Hematopoietic multipotent progenitor cell treated with erythropoietin and hydrocortisone succinate and interleukin-3 and kit ligand, for 8 days (in vitro differentiated cells): ENCODE measurements around the gene CHD3.

Experiments used
- DNase-seq: peaks from one replicate; pipeline ENCODE4 v3.0.0-alpha.2; 2015

The CHD3 gene

DNA sequence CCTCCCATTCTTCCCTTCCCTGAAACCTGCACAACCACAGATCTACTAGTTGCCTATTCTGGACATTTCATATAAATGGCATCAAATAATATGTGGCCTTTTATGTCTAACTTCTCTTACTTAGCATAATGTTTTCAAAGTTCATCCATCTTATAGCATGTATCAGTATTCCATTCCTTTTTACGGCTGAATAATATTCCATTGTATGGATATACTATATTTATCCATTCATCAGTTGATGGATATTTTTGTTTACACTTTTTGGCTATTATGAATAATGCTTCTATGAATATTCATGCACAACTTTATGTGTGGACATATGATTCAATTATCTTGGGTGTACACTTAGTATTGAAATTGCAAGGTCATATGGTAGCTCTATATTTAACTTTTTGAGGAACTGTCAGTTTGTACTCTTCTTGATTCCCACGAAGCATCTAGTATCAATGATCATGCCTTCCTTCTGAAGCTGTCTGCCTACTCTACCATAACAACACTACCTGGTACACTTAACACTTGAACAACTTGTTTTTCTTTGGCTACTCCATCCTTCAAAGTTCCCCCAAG lies 12.7 kb upstream of the CHD3 start:
- no peak for DNase-seq

DNA sequence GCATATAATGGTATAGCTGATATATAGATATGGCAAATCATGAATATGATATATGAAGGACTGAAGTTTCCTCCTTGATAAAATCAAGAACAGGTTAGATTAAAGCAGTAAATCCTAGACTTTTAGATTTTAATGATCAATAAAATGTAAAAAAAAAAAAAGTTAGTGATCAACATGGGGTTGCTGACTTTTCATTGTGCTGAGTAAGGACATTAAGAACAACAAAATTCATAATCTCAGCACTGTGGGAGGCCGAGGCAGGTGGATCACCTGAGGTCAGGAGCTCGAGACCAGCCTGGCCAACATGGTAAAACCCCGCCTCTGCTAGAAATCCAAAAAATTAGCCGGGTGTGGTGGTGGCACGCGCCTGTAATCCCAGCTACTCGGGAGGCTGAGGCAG lies 10.4 kb upstream of the CHD3 start:
- no peak for DNase-seq

DNA sequence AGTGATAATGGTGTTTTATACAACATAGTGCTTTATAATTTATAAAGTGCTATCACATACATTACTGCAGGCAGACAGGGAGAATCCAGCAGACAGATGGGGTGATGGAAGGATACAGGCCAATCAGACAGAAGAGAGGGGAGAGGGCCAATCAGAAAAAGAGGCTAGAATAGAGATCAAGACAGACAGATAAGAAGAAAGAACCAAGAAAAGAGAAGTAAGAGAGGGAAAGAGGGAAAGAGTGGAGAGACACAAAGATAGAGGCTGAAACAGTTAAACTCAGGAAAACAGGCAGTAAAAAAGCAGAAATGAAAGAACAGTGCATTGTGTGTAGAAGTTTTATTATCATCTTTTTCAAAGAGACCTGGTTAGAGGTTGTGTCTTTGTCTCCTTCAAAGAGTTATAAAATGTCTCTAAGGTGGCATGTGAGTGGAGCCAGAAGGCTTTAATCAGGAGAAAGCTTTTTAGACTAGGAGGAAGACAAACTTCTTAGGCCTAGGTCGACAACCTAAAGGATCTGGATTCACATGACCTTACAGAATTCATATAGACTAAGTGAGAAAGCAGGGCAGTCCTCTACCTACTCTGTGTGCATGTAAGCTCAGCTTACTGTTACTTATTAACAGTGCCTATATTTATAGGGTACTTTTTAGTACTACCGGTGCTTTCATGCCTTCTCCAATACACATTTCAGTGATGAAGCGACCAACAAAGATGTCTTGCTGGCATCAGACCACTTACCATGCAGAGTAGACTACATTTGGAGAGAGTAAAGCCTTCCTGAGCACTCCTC lies 8.3 kb upstream of the CHD3 start:
- DNase-seq, result peak; percentile 29

DNA sequence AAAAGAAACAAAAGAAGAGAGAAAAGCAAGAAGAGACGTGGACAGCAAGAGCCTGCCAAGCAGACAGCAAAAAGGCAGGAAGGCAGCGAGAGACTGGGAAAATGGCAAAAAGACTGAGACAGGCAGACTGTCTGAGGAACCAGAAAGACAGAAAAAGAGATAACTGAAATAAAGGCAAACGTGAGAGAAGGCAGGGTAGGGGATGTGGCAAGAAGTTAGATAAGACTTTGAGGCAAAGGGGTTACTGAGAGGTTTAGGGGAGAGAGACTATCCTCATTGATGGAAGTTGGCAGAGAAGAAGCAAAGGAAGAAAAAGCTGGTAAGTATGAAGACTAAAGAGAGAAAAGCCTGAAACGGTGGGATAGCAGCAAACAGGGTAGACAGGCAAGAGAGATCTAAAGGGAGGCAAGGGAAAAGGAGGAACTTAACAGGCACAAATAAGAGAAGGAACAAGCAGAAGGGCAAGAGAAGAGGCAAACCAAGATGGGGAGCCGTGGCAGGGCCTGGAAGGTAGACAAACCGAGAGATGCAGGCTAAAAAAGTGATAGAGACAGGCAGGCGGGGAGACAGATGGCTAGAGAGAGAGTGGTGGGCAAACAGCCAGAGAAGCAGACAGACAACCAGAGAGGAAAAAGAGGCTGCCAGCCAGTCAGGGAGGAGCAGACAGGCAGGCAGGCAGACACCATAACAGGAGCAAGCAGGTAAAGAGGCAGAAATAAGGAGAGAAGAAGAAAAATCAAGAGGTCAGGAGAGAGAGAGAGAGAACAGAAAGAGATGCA lies 7.1 kb upstream of the CHD3 start:
- DNase-seq, result peak; percentile 63

DNA sequence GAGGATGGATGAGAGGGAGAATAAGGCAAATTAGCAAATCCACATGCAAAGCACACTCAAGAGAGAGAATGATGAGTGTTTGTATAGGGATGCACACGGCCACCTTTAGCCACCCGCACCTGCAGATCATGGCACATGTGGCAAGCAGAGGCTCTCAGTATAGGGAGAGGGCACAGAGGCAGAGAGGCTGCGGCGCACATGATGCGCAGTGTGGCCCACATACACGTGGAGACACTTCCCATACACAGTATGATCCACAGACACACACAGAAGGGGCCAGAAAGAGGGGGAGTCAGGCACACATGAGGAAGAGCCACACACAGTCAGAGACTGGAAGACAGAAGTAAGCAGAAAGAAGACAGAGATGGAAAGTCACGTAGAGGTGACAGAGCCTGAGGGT lies 6.5 kb upstream of the CHD3 start:
- no peak for DNase-seq

DNA sequence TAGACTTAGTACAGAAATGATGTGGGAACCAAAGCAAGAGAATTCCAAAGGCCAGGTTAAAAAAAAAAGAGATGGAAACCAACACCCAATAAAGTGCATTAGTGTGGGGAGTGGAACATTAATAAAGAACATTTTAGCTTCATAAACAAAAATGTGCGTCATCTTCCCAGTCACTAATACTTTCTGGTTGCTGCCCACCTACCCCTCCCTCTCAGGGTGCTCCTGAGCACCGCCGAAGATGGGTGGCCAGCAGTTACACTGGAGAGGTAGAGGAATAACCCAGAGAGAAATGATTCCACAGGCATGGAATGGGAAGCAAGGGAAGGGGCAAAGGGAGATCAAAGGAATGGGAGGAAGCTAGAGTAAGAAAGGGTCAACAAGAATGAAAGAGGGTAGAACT lies 6.0 kb upstream of the CHD3 start:
- DNase-seq, result no peak

DNA sequence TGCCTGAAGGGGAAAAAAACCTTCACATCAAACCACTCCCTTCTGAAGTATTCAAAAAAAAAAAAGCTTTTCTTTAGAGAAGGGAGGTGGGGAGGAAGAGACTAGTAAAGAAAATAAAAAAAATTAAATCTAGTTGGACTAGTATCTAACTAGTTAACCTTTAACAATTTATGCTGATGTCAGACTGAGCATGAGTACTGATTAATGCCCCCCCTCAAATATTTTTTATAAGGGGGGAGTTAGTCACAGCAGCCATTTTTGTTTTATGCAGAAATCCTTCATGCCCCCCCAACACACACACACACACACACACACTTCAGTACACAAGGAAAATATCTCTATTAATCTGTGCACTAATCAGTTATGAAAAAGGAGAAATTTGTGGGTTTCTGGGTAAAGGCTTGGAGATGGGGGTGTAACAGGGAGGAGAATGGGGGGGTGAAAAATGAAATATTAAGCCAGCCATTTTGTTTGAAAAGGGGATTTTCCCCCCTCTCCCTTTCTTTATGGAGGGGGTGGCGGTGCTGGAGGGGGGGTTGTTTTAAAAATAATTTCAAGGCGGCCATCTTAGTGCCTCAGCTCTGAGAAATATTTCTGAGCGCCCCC lies 4.7 kb upstream of the CHD3 start:
- peak; percentile 48 for DNase-seq

DNA sequence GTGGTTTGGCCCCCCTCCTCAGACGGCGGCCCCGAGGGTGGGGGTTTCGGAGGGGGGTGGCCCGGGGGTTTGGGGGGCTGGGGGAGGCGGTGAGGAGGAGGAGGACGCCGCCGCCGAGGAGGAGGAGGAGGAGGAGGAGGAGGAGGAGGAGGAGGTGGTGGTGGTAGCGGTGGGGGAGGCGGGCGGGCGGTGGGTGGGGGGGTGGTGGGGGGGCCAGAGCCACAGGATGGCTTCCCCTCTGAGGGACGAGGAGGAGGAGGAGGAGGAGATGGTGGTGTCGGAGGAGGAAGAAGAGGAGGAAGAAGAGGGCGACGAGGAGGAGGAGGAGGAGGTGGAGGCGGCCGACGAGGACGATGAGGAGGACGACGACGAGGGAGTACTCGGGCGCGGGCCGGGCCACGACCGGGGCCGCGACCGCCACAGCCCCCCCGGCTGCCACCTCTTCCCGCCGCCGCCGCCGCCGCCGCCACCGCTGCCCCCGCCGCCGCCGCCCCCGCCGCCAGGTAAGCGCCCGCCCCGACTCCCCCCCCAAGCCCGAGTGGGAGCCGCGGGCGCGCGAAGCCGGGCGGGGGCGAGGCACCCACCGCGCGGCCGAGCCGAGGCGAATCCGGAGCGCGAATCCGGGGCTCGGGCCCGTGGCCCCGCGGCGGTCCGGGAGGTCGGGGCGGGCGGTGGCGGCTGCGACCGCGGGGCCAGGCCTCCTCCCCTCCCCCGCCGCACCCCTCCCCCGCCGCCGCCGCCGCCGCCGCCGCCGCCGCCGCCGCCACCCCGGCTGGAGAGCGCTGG lies 3.8 kb upstream of the CHD3 start:
- no peak for DNase-seq

DNA sequence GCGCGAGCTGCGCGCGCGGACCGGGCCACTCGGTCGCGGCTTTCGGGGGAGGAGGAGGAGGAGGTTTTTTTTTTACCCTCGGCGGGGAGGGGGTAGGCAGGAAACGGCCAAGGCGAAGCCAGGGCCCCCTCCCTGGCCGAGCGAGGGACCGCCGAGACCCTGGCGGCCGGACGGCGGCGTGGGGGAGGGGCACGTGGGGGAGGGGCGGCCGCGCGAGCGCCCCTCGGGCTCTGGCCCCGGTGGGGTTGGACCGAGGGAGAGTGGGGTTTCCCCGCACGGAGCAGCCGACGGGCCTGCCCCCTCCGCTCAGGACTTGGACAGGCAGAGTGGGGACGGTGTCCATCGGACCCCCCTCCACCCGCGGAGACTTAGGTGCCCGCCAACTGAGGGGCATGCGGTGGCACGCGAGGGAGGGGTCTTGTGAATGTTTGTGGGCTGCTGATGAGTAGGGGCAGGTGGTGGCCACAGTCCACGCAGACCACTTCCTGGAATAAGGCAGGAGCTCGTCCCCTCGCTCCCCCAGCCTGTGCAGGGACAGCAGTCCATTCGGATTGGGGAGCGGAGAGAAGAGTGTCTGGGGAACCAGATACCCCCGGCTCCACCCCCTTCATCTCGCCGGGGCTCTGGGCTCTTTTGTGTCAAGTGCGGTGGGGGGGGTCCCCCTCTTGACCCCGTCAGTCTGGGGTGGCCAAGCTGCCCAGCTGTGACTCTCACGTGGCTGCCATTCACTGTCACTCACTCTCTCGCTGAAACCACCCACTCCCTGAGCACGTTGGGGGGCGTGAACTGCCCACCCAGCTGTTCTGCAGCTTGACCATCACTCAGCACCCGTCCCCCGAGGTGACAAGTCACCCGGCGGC lies 3.0 kb upstream of the CHD3 start:
- peak; percentile 60 for DNase-seq

DNA sequence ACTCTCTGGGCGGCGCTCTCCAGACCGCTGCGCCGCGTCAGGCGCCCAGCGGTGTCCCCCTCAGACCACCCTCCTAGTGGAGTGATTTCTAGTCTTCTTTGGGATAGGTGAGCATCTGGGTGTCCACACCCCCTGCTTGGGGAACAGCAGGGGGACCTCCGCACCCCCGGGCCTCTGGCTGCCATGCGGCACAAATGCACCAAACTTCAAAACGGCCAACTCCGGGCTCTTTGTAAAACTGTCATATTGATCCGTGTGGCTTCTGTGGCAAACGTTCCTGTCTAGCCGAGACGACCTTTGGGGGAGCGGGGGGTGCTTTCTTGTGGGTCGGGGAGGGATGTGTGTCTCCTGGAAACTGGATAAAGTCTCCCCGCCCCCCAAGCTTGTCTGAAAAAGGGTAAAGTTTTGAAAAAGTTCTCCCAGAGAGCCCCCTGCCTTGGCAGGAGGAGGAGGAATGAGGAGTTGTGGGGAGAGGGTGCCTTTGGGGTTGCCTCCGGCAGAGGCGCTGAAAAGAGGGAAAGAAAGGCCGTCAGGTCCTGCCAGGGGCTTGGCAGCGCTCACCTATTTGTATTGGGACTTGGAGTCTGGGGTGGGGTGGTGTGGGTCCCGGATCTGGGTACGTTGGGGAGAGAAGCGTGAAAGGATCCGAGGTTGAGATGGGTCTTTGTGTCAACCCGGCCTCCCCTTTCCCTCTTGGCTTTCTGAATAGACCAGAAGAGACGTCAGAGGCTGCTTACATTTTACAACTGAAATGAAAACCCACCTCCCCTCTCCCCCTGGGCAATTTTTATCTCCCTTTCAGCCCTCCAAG lies 2.2 kb upstream of the CHD3 start:
- peak; percentile 52 for DNase-seq

DNA sequence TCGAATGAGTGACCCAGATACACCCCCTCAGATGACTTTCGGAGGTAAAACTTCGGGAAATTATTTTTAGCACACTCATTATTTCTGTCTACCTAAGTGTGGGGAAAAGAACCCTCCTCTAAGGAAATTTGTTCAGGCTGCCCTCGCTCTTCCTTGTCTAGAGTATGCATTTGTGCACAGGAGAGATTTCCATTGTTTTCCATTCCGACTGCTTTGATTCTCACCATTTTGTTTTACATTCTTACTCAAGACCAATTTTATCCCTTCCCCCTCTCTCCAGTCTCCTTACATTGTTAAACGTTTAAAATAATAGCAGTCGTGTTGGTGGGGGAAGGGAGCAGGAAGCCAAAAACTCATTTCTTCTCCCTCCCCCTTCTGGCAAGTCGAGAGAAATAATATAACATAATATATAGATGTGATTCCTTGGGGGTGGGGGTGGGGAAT lies 1.5 kb upstream of the CHD3 start:
- DNase-seq, result no peak

DNA sequence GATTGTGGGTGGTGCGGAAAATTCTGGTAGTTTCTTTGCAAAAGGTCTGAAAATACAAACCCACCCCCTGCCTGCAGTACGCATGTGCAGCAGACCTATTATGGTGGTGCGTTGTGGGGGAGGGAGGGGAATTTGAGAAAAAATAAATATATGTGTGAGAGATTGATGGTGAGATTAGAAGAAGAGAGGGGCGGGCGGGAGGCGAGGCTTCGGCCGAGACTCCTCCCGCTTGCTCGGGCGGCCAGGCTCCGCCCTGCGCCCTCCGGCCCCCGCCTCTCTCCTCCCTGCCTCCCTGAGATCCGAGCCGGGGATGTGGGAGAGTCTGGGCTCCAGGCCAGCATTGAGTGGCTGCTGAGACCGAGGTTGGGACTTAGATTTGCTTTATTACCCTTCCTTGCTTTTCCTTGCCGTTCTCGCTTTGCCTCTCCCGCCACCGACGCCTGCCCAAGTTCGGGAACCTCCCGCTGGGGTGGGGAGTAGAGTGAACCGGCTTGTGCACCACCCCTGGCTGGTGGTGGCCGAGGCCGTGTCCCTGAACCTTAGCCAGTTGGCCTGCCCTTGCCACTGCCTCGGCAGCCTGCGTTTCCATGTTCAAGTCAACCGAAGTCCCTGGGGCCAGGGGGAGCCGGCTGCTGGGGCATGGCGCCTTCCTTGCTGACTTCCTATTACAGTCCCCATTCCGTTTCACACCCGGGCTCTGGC lies 956 bp upstream of the CHD3 start:
- DNase-seq, result peak; percentile 95

DNA sequence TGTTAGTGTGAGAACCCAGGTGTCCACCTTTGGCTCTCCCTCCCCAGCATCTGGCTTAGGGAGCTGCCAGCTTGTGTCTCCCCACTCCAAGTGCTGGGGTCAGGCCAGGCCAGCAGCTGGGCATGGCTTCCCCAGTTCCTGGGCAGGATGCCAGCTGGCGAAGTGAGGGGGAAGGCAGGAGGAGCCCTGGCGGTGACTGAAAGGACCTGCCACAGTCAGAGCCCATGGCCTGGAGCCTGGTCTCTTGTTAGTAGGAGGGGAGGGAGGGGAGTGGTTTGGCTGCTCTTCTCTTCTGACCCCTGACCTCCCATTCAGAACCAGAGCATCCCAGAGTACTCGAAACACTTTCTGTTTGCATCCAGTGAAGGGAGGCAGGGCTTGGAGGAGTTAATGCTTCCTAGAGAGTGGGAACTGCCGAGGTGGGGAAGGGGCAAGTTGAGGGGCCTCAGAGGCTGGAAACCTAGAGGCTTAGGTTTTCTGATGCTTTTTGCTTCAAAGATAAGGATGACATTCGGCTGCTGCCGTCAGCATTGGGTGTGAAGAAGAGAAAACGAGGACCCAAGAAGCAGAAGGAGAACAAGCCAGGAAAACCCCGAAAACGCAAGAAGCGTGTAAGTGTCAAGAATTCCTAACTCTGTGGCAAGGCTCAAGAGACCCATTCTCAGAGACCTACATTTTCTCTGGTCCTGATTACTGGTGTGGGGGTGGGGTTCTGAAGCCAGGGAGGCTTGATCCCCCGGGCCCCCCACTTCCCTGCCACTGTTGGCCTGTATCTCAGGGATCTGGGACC lies 772 bp downstream of the CHD3 start:
- DNase-seq, result peak; percentile 97

DNA sequence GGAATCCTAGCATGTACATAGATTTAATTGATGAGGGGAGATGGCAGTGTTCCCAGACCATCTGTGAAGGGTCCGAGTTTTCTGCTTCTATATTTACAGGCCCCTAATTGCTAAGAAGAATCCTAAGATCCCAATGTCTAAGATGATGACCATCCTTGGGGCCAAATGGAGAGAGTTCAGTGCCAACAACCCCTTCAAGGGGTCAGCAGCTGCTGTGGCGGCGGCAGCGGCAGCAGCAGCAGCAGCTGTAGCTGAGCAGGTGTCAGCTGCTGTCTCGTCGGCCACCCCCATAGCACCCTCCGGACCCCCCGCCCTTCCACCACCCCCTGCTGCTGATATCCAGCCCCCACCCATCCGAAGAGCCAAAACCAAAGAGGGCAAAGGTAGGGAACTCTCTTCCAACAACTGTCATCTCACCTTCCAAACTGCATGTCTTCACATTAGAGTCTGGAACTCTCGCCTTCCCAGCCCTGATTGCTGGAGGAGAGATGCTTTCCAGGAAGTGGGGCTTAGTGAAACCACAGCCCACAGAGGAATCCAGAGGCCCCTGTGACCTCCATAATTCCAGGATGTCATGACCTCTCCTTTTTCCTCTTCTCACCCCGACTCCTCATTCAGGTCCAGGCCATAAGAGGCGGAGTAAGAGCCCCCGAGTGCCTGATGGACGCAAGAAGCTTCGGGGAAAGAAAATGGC lies 4.7 kb downstream of the CHD3 start:
- DNase-seq, result no peak

DNA sequence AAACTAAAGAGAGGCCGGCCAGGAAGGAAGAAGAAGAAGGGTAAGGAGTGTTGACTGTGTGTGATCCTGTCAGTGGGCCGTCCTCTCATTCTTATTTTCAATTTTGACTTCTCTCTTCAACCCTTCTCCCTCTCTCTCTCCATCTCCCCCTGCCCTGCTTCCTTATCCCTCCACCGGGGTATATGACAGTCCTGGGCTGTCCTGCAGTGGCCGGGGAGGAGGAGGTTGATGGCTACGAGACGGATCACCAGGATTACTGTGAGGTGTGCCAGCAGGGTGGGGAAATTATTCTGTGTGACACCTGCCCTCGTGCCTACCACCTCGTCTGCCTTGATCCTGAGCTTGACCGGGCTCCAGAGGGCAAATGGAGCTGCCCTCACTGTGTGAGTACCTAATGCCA lies 5.6 kb downstream of the CHD3 start:
- DNase-seq, result no peak

DNA sequence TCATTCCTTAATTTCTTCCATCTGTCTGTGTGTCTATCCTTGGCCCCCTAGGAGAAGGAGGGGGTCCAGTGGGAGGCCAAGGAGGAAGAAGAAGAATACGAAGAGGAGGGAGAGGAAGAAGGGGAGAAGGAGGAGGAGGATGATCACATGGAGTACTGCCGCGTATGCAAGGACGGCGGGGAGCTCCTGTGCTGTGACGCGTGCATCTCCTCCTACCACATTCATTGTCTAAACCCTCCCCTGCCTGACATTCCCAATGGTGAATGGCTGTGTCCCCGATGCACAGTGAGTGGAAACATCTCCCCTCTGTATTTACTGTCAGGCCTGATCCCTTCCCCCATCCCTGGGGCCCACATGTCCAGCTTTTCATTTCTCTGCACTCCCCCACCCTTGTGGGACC lies 6.3 kb downstream of the CHD3 start:
- no peak for DNase-seq

DNA sequence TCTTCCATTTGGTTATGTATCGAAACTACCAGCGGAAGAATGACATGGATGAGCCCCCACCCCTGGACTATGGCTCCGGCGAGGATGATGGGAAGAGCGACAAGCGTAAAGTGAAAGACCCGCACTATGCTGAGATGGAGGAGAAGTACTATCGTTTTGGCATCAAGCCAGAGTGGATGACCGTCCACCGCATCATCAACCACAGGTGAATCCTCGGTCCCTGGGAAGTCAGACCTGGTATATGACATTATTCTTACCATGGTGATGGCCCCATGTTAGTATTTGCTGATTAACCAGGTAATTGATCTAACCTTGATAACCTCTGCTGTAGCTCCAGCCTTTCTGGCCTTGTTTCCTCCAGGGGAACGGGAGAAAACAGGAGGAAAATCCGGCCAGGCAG lies 8.5 kb downstream of the CHD3 start:
- DNase-seq, result no peak

DNA sequence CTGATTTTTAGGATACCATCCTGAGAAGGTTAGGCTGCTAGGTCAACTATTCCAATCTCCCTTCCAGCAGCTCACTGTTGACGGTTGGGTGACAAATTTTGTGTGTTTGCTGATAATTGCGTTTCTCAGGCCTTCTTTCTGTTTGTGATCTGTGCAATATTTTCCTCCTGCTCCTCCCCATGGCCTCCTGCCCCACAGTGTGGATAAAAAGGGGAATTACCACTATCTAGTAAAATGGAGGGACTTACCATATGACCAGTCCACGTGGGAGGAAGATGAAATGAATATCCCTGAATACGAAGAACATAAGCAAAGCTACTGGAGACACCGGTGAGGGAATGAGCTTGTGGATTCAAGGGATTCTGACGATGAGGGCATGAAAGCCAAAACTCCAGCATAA lies 9.2 kb downstream of the CHD3 start:
- DNase-seq, result peak; percentile 73
